Kidney (tissue), 14 donors: ENCODE data around the gene MRPS34. TPM values are rescaled to one million over a fixed set of nuclear protein-coding genes. Genes with fewer than 3 reads are reported as not detected.
A peak's percentile ranks its signal among the peaks of the same experiment; 100 is the strongest.
"Not testable (repeated sequence)": the region's sequence is repeated elsewhere in the genome, so short reads cannot be mapped to it uniquely, and the experiment has no call there.

Experiments
- DNase-seq, 5 donors: peaks; one replicate each; pipeline ENCODE4 v3.0.0-alpha.2; 2013 to 2020
- FAIRE-seq: peaks from 2 replicates; lab custom pipeline; 2012; peaks lifted over from hg19 to GRCh38; lab: Jason Lieb, UNC
- H3K27ac ChIP-seq, 2 donors: one replicate each; pipeline ENCODE4 v1.7.0; 2013; ENCODE audit warnings: low read depth in 2 of 2, low read length in 2 of 2, inconsistent platforms in 1 of 2
- H3K27me3 ChIP-seq: one replicate; pipeline ENCODE4 v1.7.1; 2013; ENCODE audit warnings: low read length, inconsistent platforms; ENCODE audit not compliant: control insufficient read depth, insufficient read depth
- H3K36me3 ChIP-seq, 3 donors: one replicate each; pipeline versions ENCODE4 v1.7.0 to v1.7.1; 2013; ENCODE audit warnings: low read length in 3 of 3, control low read depth in 1 of 3, inconsistent platforms in 1 of 3; ENCODE audit not compliant: insufficient read depth in 3 of 3, control insufficient read depth in 2 of 3
- H3K4me1 ChIP-seq, 3 donors: one replicate each; pipeline versions ENCODE4 v1.7.0 to v1.7.1; 2013; ENCODE audit warnings: low read length in 3 of 3, inconsistent platforms in 1 of 3, low read depth in 1 of 3; ENCODE audit not compliant: control insufficient read depth in 2 of 3, insufficient read depth in 2 of 3
- H3K4me3 ChIP-seq, 3 donors: one replicate each; pipeline versions ENCODE4 v1.7.0 to v1.8.1; 2013; ENCODE audit warnings: low read length in 3 of 3, control low read depth in 1 of 3, inconsistent platforms in 1 of 3
- H3K9ac ChIP-seq, 3 donors: one replicate each; pipeline versions ENCODE4 v1.7.0 to v1.7.1; 2013; ENCODE audit warnings: low read length in 3 of 3, control low read depth in 1 of 3, inconsistent platforms in 1 of 3
- H3K9me3 ChIP-seq, 3 donors: one replicate each; pipeline versions ENCODE4 v1.7.0 to v1.7.1; 2013; ENCODE audit warnings: low read length in 3 of 3, control low read depth in 1 of 3, inconsistent platforms in 1 of 3; ENCODE audit not compliant: control insufficient read depth in 2 of 3, insufficient read depth in 1 of 3
- CTCF ChIP-seq: IDR thresholded peaks from 3 replicates; pipeline ENCODE4 v1.5.1; 2012; ENCODE audit warnings: mild to moderate bottlenecking, moderate library complexity, borderline replicate concordance; ENCODE audit not compliant: insufficient read depth; ENCODE audit errors: extremely low read depth
- intact Hi-C: fragments of 100-400 bp; cut with DNase I; formaldehyde crosslinking; loops from one replicate; pipeline ENCODE4 v1.11.1; 2022
- polyA plus RNA-seq: library from polyadenylated mRNA; stranded (reverse); fragments of 350-450 nt; fragmentation: Illumina TruSeq; extraction: RNeasy Lipid Tissue Mini Kit (QIAGEN cat#74804); gene quantifications from one replicate; pipeline ENCODE4 v1.2.3, GENCODE V29; 2014; ENCODE audit warnings: low read depth, low replicate concordance; ENCODE audit not compliant: insufficient read depth
- total RNA-seq: library from RNA; stranded (reverse); fragmentation: NEBNext Ultra II Directional; extraction: Animal tissue kit (Norgen Biotek cat#: 25700); gene quantifications from one replicate; pipeline ENCODE4 v1.2.1, GENCODE V29; 2021
- donor health status: control.
- donor health status: control.
- donor health status: control.
- donor health status: control.
- donor health status: control.
- donor health status: DM: yes; HTN: yes; CAD: no.
- donor health status: Normal renal cell carcinoma (clear cell type).

MRPS34 gene
- total and polyA plus RNA-seq, 2 donors from 2014 or later = 61.7 to 187 TPM

GRCh38 chr16:1808691-1809090 lies 35.8 kb upstream of the MRPS34 start:
- Histone ChIP-seq H3K27ac (no peak overlapping the region), H3K4me1 (no peaks in the 10 kb centered on the region), H3K4me3 (no peak overlapping the region), H3K27me3 (no peaks in the 10 kb centered on the region), H3K36me3 (peaks cover 0 to 21% (median 7%) of the 10 kb centered on the region in 3 donors), H3K9ac (no peak overlapping the region), H3K9me3 (no peaks in the 10 kb centered on the region)
- DNase-seq = peak in 1 of 5 donors; percentile 41
- intact Hi-C loops = no loop called here
- TF ChIP-seq CTCF = no peak
- no peak for FAIRE-seq

GRCh38 chr16:1807626-1808025 lies 34.7 kb upstream of the MRPS34 start:
- Histone ChIP-seq H3K27me3 (no peaks in the 10 kb centered on the region), H3K9me3 (no peaks in the 10 kb centered on the region), H3K4me3 (no peak overlapping the region), H3K4me1 (no peaks in the 10 kb centered on the region), H3K27ac (no peak overlapping the region), H3K9ac (no peak overlapping the region), H3K36me3 (peaks cover 0 to 21% (median 5%) of the 10 kb centered on the region in 3 donors)
- DNase-seq = peak in 1 of 5 donors; percentile 52
- intact Hi-C loops = no loop called here
- no peak for FAIRE-seq
- no peak for TF ChIP-seq CTCF

- FAIRE-seq (no peak), DNase-seq (no peak)
- no peaks in the 10 kb centered on the region for H3K36me3 ChIP-seq
Observed at GRCh38 chr16:1800701-1801100, 27.8 kb upstream of the MRPS34 start.

GRCh38 chr16:1799263-1799662 lies 26.3 kb upstream of the MRPS34 start:
- H3K36me3 ChIP-seq, DNase-seq, H3K9ac ChIP-seq, H3K9me3 ChIP-seq, H3K27me3 ChIP-seq, H3K4me1 ChIP-seq, FAIRE-seq, intact Hi-C loops, H3K4me3 ChIP-seq, H3K27ac ChIP-seq: not testable (repeated sequence)

More at GRCh38 chr16:1800701-1801100, 27.8 kb upstream of the MRPS34 start:
- no peak overlapping the region for H3K4me3 ChIP-seq
- no peak for TF ChIP-seq CTCF
- intact Hi-C loops = no loop called here
- H3K9ac ChIP-seq = no peak overlapping the region
- no peak overlapping the region for H3K27ac ChIP-seq
- no peaks in the 10 kb centered on the region for H3K4me1 ChIP-seq
- H3K9me3 ChIP-seq = peaks cover 0 to 3% (median 0%) of the 10 kb centered on the region in 3 donors
- no peaks in the 10 kb centered on the region for H3K27me3 ChIP-seq
